CD4-positive, alpha-beta memory T cell (primary cell): Measurements from ENCODE around the gene GRIK4. TPM values are rescaled to one million over a fixed set of nuclear protein-coding genes. Genes with fewer than 3 reads are reported as not detected.

Experiments
- CTCF ChIA-PET: fragments of 350-600 bp; sonication (Branson Sonifier 250); formaldehyde crosslinking; loops from one replicate; lab custom pipeline; 2021; ENCODE audit warnings: inconsistent platforms; ENCODE audit not compliant: partially characterized antibody; lab: Charles Lee
- POLR2A ChIA-PET: fragments of 350-600 bp; sonication (Branson Sonifier 250); formaldehyde crosslinking; loops from one replicate; lab custom pipeline; 2021; ENCODE audit not compliant: partially characterized antibody; lab: Charles Lee
- DNase-seq, 5 donors: peaks; one replicate each; pipeline versions ENCODE4 v3.0.0 to v3.0.0-alpha.2; 2020 to 2022; ENCODE audit warnings: mixed read lengths in 1 of 5
- H3K27ac ChIP-seq: one replicate; pipeline ENCODE4 v1.7.0; 2013; ENCODE audit warnings: low read depth, low read length
- H3K27me3 ChIP-seq: 2 replicates; pipeline ENCODE4 v1.7.0; 2013; ENCODE audit warnings: mild to moderate bottlenecking, low read length, moderate library complexity; ENCODE audit not compliant: insufficient read depth
- H3K36me3 ChIP-seq: 2 replicates; pipeline ENCODE4 v1.7.0; 2013; ENCODE audit warnings: mild to moderate bottlenecking, low read length, moderate library complexity; ENCODE audit not compliant: insufficient read depth
- H3K4me1 ChIP-seq: 2 replicates; pipeline ENCODE4 v1.7.0; 2013; ENCODE audit warnings: mild to moderate bottlenecking, low read length, moderate library complexity; ENCODE audit not compliant: insufficient read depth
- H3K4me3 ChIP-seq, 2 donors: one replicate each; pipeline ENCODE4 v1.7.0; 2013; ENCODE audit warnings: low read length in 2 of 2, mild to moderate bottlenecking in 1 of 2
- H3K9me3 ChIP-seq, 2 donors: one replicate each; pipeline ENCODE4 v1.7.0; 2013; ENCODE audit warnings: low read length in 2 of 2, control low read depth in 1 of 2; ENCODE audit not compliant: control insufficient read depth in 1 of 2
- H3K27ac Mint-ChIP-seq, 7 donors: one replicate each; pipeline ENCODE4 v1.8.0; 2020 to 2021; ENCODE audit warnings: mixed read lengths in 7 of 7, mild to moderate bottlenecking in 6 of 7, inconsistent platforms in 3 of 7, moderate library complexity in 3 of 7
- H3K27me3 Mint-ChIP-seq, 2 donors: one replicate each; pipeline ENCODE4 v1.8.0; 2020 to 2021; ENCODE audit warnings: mixed read lengths in 2 of 2
- H3K36me3 Mint-ChIP-seq, 2 donors: one replicate each; pipeline ENCODE4 v1.8.0; 2020 to 2021; ENCODE audit warnings: mixed read lengths in 2 of 2, inconsistent platforms in 1 of 2, mild to moderate bottlenecking in 1 of 2
- H3K4me1 Mint-ChIP-seq, 4 donors: one replicate each; pipeline ENCODE4 v1.8.0; 2020 to 2021; ENCODE audit warnings: mixed read lengths in 4 of 4, mild to moderate bottlenecking in 1 of 4
- H3K4me3 Mint-ChIP-seq, 8 donors: one replicate each; pipeline ENCODE4 v1.8.0; 2020 to 2021; ENCODE audit warnings: mixed read lengths in 8 of 8, mild to moderate bottlenecking in 7 of 8, moderate library complexity in 6 of 8, inconsistent platforms in 3 of 8
- H3K9me3 Mint-ChIP-seq, 8 donors: one replicate each; pipeline ENCODE4 v1.8.0; 2020 to 2021; ENCODE audit warnings: mixed read lengths in 8 of 8, mild to moderate bottlenecking in 5 of 8, inconsistent platforms in 3 of 8, moderate library complexity in 1 of 8
- intact Hi-C: fragments of 100-400 bp; cut with micrococcal nuclease; formaldehyde crosslinking; loops from one replicate; pipeline ENCODE4 v1.15.1; 2023
- polyA plus RNA-seq, 2 donors: library from polyadenylated mRNA; unstranded; fragments of 300-500 nt; fragmentation: Illumina TruSeq; gene quantifications; one replicate each; pipeline ENCODE4 v1.2.3, GENCODE V29; 2021
- total RNA-seq, 2 experiments: library from RNA; stranded (reverse); gene quantifications; one replicate each; pipeline ENCODE4 v1.2.3, GENCODE V29; 2021

GRIK4 gene
- total and polyA plus RNA-seq, 4 experiments from 2014 or later, result 0.06 TPM; not detected in 3

- H3K27ac Mint-ChIP-seq, result no peak overlapping the region
- CTCF ChIA-PET, result interaction anchor here (0.9 kb wide), 1 partner anchor 163 kb away, joined by 3 read pairs; no protein-coding TSS in a partner anchor
- no peaks in the 10 kb centered on the region for H3K4me1 Mint-ChIP-seq
- no peak overlapping the region for H3K4me3 ChIP-seq
- no peaks in the 10 kb centered on the region for H3K36me3 Mint-ChIP-seq
- no peaks in the 10 kb centered on the region for H3K9me3 ChIP-seq
- H3K4me1 ChIP-seq, result no peaks in the 10 kb centered on the region
- no peak overlapping the region for H3K4me3 Mint-ChIP-seq
- H3K9me3 Mint-ChIP-seq, result peaks cover 0 to 2% (median 0%) of the 10 kb centered on the region in 8 donors
- DNase-seq, result no peak
- H3K27ac ChIP-seq, result no peak overlapping the region
- intact Hi-C loops, result no loop called here
- POLR2A ChIA-PET, result no interaction called here
- H3K36me3 ChIP-seq, result no peaks in the 10 kb centered on the region
- no peaks in the 10 kb centered on the region for H3K27me3 ChIP-seq
- H3K27me3 Mint-ChIP-seq, result peaks cover 12 to 36% of the 10 kb centered on the region in 2 donors
Measured at GRCh38 chr11:120522021-120522420, 10.5 kb downstream of the GRIK4 start.

- H3K27ac Mint-ChIP-seq, result no peak overlapping the region
- POLR2A ChIA-PET, result no interaction called here
- H3K4me1 Mint-ChIP-seq, result no peaks in the 10 kb centered on the region
- Histone ChIP-seq H3K27me3 (no peaks in the 10 kb centered on the region), H3K4me3 (no peak overlapping the region), H3K27ac (no peak overlapping the region), H3K9me3 (no peaks in the 10 kb centered on the region), H3K4me1 (no peaks in the 10 kb centered on the region), H3K36me3 (no peaks in the 10 kb centered on the region)
- no peak for DNase-seq
- intact Hi-C loops, result no loop called here
- H3K36me3 Mint-ChIP-seq, result no peaks in the 10 kb centered on the region
- CTCF ChIA-PET, result no interaction called here
- peaks cover 7 to 33% of the 10 kb centered on the region in 2 donors for H3K27me3 Mint-ChIP-seq
- H3K9me3 Mint-ChIP-seq, result peaks cover 0 to 2% (median 0%) of the 10 kb centered on the region in 8 donors
- H3K4me3 Mint-ChIP-seq, result no peak overlapping the region
Measured at GRCh38 chr11:120522736-120523135, 11.2 kb downstream of the GRIK4 start.

DNA sequence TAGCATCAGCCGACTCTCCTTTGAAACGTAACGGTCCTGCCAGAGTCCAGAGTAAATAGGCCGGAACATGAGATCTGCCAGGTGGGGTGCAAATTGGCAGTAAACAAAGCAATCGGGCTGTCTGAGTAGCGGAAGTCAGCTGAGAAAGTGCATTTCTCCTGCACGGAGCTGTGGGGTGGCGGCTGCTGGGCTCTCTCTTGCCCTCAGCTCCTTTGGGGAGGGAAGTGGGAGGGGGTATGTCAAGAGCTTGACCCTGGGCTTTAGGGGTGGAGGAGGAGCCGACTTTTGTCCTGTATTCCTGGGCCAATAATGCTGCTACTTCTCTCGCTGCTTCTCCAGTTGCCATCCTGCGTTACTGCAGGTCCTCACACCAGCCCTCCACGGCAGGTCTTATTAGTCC lies 11.6 kb downstream of the GRIK4 start:
- H3K36me3 Mint-ChIP-seq, result no peaks in the 10 kb centered on the region
- no peak overlapping the region for H3K4me3 ChIP-seq
- no peak overlapping the region for H3K27ac Mint-ChIP-seq
- no peaks in the 10 kb centered on the region for H3K4me1 Mint-ChIP-seq
- H3K36me3 ChIP-seq, result no peaks in the 10 kb centered on the region
- H3K27ac ChIP-seq, result no peak overlapping the region
- no peak overlapping the region for H3K4me3 Mint-ChIP-seq
- H3K4me1 ChIP-seq, result no peaks in the 10 kb centered on the region
- H3K27me3 Mint-ChIP-seq, result peaks cover 6 to 28% of the 10 kb centered on the region in 2 donors
- no peaks in the 10 kb centered on the region for H3K9me3 ChIP-seq
- intact Hi-C loops, result no loop called here
- CTCF ChIA-PET, result no interaction called here
- H3K9me3 Mint-ChIP-seq, result peaks cover 0 to 2% (median 0%) of the 10 kb centered on the region in 8 donors
- H3K27me3 ChIP-seq, result no peaks in the 10 kb centered on the region
- no peak for DNase-seq
- POLR2A ChIA-PET, result no interaction called here

DNA sequence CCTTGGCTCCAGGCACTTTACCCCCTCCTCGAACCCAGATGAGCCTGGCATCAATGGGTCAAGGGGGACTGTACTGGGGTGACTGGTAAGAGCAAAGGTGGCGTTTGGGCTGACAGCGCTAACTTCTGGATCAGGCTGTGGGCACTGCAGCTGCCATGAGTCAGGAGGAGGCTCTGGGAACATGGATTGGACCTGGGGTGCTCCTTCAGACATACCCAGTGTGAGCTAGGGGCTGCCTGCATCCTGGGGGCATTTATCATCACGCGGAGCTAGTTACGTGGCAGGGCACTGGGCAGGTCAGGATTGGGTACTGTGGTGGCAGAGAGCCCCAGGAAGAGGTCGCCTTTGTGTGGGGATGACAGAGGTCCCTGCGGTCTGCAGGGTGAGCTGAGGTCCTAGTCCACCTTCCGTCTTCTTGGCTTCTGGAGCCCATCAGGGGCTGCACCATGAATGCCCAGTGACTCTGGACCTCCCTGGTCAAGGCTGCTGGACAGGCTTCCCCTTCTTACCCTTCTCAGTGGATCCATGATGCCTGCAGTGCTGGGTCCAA lies 13.1 kb downstream of the GRIK4 start:
- H3K9me3 ChIP-seq, result no peaks in the 10 kb centered on the region
- no peaks in the 10 kb centered on the region for H3K27me3 ChIP-seq
- POLR2A ChIA-PET, result no interaction called here

DNA sequence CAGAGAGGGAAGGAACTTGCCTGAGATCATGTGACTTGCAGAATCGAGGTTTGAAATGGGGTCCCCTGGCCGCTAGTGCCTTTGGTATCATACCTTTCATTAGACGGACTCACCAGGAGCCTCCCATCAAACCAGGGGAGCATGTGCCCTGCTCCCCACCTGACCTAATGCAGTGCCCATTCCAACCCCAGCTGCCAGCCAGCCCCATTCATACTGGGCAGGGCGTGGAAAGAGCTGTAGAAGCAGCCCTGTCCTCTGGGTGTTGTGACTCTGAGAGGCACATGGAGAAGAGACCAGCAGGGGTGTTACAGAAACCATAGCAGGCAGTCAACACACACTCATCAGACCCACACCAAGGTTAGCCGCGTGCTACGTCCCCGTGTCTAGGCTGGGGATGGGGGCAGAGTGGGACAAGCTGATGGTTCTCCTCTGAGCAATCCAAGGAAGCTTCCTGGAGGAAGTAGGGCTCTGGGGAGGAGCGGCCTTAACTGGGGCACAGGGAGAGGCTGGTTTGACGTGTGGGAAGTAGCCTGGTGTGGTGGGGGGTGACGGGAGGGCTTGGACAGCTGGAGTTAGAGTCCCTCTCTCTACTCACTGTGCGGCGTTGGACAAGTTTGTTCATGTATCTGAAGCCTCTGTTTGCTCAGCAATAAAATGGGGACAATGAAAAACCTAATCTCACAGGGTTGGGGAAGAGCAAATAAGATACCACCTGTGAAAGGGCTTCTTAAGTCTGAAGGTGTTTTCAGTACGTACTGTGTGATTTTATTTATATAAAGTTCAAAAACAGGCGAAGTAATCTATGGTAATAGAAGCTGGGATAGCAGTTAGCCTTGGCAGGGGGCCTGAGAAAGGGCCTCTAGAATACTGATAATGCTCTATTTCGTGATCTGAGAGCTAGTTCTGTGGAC lies 14.0 kb downstream of the GRIK4 start:
- no peak overlapping the region for H3K4me3 Mint-ChIP-seq
- H3K9me3 Mint-ChIP-seq, result peaks cover 0 to 2% (median 0%) of the 10 kb centered on the region in 8 donors
- no peak overlapping the region for H3K27ac Mint-ChIP-seq
- intact Hi-C loops, result no loop called here
- no peaks in the 10 kb centered on the region for H3K4me1 Mint-ChIP-seq
- Histone ChIP-seq H3K27me3 (no peaks in the 10 kb centered on the region), H3K4me3 (no peak overlapping the region), H3K36me3 (no peaks in the 10 kb centered on the region), H3K9me3 (no peaks in the 10 kb centered on the region), H3K4me1 (no peaks in the 10 kb centered on the region), H3K27ac (no peak overlapping the region)
- DNase-seq, result no peak
- ChIA-PET POLR2A (no interaction called here), CTCF (interaction anchor here (1.4 kb wide), 1 partner anchor 16 kb away, joined by 4 read pairs; no protein-coding TSS in a partner anchor)
- H3K36me3 Mint-ChIP-seq, result no peaks in the 10 kb centered on the region
- peaks cover 8 to 33% of the 10 kb centered on the region in 2 donors for H3K27me3 Mint-ChIP-seq

More for the DNA sequence above, 13.1 kb downstream of the GRIK4 start:
- Histone ChIP-seq H3K4me3 (no peak overlapping the region), H3K27ac (no peak overlapping the region), H3K36me3 (no peaks in the 10 kb centered on the region), H3K4me1 (no peaks in the 10 kb centered on the region)
- CTCF ChIA-PET, result interaction anchor here (1.4 kb wide), 1 partner anchor 15 kb away, joined by 4 read pairs; no protein-coding TSS in a partner anchor
- Mint-ChIP-seq H3K4me1 (no peaks in the 10 kb centered on the region), H3K27me3 (peaks cover 10 to 30% of the 10 kb centered on the region in 2 donors), H3K36me3 (no peaks in the 10 kb centered on the region), H3K9me3 (peaks cover 0 to 2% (median 0%) of the 10 kb centered on the region in 8 donors), H3K27ac (no peak overlapping the region), H3K4me3 (no peak overlapping the region)
- no peak for DNase-seq
- intact Hi-C loops, result no loop called here

- no peak overlapping the region for H3K27ac Mint-ChIP-seq
- no peak for DNase-seq
- ChIA-PET POLR2A (no interaction called here), CTCF (no interaction called here)
- intact Hi-C loops, result no loop called here
- H3K27me3 ChIP-seq, result no peaks in the 10 kb centered on the region
- H3K4me3 ChIP-seq, result no peak overlapping the region
- H3K9me3 Mint-ChIP-seq, result peaks cover 0 to 2% (median 0%) of the 10 kb centered on the region in 8 donors
- H3K36me3 ChIP-seq, result no peaks in the 10 kb centered on the region
- no peak overlapping the region for H3K27ac ChIP-seq
- no peaks in the 10 kb centered on the region for H3K4me1 ChIP-seq
- no peaks in the 10 kb centered on the region for H3K4me1 Mint-ChIP-seq
- H3K27me3 Mint-ChIP-seq, result peaks cover 8 to 34% of the 10 kb centered on the region in 2 donors
- H3K9me3 ChIP-seq, result no peaks in the 10 kb centered on the region
- no peaks in the 10 kb centered on the region for H3K36me3 Mint-ChIP-seq
- H3K4me3 Mint-ChIP-seq, result no peak overlapping the region
Measured at GRCh38 chr11:120526241-120526640, 14.7 kb downstream of the GRIK4 start.

DNA sequence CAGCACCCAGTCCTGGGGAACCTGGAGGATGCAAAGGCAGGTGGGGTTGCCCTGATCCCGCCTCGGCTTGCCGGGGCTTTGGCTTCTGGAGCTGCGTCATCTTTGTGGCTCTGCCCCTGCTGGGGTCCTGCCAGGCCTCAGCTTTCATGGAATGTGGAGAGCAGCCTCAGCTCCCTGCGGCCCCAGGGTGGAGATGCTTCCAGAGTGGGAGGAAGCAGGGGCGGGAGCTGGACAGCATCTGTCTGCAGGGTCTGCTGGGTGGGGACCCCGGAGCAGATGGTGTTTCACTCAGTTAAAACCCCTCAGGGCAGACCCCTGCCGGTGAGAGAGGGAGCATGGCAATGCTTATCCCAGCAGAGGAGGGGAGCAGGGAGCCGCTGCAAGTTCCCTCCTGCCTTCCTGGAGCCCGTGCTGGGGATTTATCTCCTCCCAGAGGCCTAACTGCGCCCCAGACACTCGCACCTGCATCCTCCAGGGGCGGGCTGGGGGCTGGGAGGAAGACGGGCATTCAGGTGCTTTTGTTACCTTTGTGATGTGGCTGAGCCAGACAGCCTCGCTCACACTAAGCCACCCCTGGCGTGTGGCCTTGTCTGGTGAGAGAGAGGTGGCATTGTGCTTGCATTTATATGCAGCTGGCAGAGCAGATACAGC lies 15.7 kb downstream of the GRIK4 start:
- Mint-ChIP-seq H3K9me3 (peaks cover 0 to 2% (median 0%) of the 10 kb centered on the region in 8 donors), H3K27ac (no peak overlapping the region), H3K4me3 (no peak overlapping the region), H3K36me3 (no peaks in the 10 kb centered on the region), H3K27me3 (peaks cover 8 to 31% of the 10 kb centered on the region in 2 donors), H3K4me1 (no peaks in the 10 kb centered on the region)
- intact Hi-C loops, result no loop called here
- Histone ChIP-seq H3K4me3 (no peak overlapping the region), H3K27ac (no peak overlapping the region), H3K9me3 (no peaks in the 10 kb centered on the region), H3K36me3 (no peaks in the 10 kb centered on the region), H3K27me3 (no peaks in the 10 kb centered on the region), H3K4me1 (no peaks in the 10 kb centered on the region)
- ChIA-PET CTCF (interaction anchor here (0.6 to 0.9 kb wide), 2 partner anchors 8 to 193 kb away, joined by 3 to 4 read pairs; no protein-coding TSS in a partner anchor), POLR2A (no interaction called here)
- no peak for DNase-seq
